Iris pigment epithelial cell (primary cell): ENCODE data around the gene KLF11.
A peak's percentile ranks its signal among the peaks of the same experiment; 100 is the strongest.

ENCODE experiments used
- DNase-seq: peaks from one replicate; pipeline ENCODE4 v3.0.0-alpha.2; 2011; ENCODE audit warnings: low read depth

The KLF11 gene

GRCh38 chr2:10043256-10043905 lies at the start of gene KLF11:
KLF11 (plus strand) TSS chr2:10043550; CDS start chr2:10043717, 167 bp downstream.
- peak; percentile 86 for DNase-seq

DNA sequence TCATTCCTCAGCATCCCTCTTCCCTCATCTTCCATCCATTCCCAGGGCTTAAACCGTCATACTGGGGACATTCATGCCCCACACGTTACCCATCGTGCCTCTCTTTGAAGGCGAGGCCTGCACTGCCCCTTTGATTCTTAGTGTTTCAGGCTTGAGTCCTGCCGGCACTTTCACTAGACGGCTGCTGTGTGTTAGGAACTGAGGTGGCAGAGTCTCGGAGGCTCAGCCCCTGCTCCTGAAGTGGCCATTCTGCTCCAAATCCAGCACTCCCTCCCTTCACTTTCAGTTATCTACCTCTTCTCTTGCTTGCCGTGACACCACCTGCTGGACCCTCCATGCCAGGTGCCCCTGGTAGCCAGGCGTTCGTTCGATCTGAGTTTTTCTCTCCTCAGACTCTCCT lies 48.9 kb upstream of the KLF11 start:
- no peak for DNase-seq

GRCh38 chr2:9995059-9995458 lies 48.3 kb upstream of the KLF11 start:
- DNase-seq, result no peak

GRCh38 chr2:9996321-9996720 lies 47.0 kb upstream of the KLF11 start:
- no peak for DNase-seq

DNA sequence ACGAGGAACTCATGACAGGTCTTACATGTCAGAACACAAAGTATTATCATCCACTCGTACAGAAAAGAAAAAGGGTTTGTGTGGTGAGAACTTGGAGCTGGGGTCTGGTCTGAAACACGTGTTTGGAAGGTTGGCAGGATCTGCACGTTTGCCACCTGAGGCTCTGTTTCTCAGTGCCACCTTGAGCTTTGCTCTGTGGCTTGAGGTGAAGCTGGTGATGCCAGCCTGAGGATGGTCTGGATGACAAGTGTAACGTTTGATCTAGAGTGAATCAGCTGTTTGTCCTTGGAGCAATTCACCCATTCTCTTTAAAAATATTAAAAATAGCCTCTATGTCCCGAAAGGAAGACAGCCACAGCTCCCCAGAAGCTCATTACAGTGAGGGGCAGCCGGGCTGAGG lies 45.4 kb upstream of the KLF11 start:
- DNase-seq, result no peak

DNA sequence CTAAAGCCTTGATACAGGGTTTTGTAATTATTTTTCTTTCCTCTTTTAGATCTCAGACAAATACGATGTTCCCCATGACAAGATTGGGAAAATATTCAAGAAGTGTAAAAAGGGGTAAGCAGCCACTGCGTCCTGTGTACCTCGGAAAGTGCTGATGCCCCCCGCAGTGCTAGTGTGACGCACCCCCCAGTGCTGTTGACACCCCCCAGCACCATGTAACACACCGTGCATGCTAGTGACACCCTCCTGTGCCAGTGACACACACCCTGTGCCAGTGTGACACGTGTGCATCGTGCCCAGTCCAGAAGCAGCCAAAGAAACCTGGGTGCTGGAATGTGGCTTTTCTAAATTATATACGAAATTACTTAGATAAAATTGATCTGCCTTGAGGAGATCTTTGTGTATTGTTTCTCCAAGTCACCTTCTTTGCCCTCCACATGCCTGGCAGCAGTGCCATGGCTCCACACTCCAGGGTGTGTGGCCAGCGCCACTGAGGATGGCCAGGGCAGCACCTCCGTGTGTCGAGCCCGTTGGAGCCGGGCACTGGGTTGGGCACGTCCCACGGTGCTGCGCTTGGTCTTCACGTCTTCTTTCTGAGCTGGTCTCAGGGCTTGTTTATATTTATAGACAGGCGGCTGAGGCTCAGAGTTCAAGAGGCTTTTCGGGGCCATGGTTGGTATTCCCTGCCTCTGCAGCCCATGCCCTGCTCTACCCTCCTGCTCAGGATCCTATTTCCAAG lies 44.3 kb upstream of the KLF11 start:
- no peak for DNase-seq

- DNase-seq, result no peak
Observed at GRCh38 chr2:9999693-10000092, 43.7 kb upstream of the KLF11 start.

DNA sequence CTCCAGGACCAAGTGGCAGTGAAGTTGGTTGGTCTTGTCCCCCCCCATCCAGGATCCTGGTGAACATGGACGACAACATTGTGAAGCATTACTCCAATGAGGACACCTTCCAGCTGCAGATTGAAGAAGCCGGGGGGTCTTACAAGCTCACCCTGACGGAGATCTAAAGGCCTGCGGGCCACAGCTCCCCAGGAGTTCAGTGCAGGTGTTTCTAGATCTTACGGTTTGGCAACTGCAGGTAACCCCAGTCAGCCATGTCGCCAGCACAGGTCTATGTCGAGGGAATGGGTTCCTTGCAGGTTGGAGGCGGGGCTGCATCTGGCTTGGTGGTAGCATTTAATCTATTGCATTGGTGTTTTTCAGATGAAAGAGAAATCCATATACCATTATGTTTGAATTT lies 42.8 kb upstream of the KLF11 start:
- no peak for DNase-seq

DNA sequence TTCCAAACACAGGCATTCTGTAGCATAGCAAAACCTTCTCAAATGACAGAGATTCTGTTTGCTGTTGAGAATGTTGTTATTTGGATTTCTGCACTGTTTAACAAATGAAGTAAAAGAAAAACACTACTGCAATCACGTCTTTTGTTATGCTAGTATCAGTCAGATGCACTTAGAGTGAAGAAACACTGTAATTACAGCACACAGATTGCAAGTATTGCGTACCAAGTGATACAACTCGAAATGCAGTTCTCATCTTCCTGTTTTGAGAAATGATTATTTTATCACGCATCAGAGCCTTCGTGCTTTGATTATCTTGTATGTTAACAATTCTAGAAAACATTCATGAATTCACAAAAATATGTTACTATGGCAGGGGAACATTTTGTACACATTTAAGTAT lies 41.8 kb upstream of the KLF11 start:
- no peak for DNase-seq

- no peak for DNase-seq
Observed at GRCh38 chr2:10002109-10002508, 41.2 kb upstream of the KLF11 start.

GRCh38 chr2:10002681-10003080 lies 40.7 kb upstream of the KLF11 start:
- no peak for DNase-seq

DNA sequence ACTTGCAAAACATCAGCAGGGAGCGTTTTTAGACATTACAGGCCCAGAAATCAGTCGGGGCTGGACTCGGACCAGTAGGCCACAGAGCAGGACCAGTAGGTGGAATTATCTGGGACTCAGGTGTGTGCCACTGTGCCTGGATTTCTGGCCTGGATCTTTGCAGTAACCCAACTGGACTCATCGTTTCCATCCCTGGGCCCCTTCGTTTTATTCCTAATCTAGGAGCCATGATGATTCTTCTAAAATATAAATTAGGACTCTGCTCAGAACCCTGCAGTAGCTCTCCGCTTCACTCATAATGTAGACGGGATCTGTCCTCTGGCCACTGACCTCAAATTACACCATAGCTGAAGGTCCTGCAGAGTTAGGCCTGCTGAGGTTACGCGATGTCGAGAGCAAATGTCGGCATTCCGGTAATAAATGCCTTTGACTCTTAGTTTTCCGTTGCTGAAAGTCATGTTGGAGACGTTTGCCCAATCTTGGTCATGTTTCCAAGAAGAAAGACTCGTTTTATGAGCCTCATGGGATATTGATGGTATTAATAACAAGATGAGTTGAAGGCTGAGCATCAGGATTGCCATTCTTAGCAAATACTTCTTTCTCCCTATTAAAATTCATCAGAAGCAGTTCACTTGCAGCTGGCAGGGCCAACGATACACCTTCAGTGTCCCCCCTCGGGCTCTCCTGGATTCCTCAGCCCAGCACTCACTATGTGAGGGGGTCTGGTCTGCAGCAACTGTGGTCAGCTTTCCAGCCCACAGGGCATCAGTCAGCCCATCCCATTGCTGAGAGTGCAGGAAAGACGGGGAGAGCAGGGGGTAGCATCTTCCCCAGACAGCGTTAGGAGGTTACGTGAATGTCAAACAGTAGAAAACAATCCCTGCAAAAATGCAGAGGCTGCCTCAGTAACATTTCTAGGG lies 39.9 kb upstream of the KLF11 start:
- no peak for DNase-seq

DNA sequence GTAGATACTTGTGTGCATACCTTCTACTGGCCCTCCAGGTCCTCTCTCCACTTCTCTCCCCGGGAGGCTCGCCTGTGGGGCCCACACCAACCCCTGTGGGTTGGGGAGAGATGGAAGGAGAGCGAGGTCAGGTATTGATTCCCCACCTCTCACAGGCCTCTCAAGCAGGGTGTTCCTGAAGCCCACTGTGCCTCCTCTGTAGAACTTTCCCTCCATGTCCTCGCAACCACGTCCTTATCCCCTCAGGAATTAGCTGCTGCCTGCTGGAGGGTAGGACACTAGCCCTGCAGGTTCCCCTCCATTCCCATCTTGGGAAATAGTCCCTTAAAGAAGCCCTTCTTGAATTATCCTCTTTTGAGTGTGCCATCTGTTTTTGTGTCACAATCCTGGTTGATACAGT lies 38.9 kb upstream of the KLF11 start:
- DNase-seq, result no peak

- DNase-seq, result no peak
Observed at GRCh38 chr2:10004836-10005235, 38.5 kb upstream of the KLF11 start.

DNA sequence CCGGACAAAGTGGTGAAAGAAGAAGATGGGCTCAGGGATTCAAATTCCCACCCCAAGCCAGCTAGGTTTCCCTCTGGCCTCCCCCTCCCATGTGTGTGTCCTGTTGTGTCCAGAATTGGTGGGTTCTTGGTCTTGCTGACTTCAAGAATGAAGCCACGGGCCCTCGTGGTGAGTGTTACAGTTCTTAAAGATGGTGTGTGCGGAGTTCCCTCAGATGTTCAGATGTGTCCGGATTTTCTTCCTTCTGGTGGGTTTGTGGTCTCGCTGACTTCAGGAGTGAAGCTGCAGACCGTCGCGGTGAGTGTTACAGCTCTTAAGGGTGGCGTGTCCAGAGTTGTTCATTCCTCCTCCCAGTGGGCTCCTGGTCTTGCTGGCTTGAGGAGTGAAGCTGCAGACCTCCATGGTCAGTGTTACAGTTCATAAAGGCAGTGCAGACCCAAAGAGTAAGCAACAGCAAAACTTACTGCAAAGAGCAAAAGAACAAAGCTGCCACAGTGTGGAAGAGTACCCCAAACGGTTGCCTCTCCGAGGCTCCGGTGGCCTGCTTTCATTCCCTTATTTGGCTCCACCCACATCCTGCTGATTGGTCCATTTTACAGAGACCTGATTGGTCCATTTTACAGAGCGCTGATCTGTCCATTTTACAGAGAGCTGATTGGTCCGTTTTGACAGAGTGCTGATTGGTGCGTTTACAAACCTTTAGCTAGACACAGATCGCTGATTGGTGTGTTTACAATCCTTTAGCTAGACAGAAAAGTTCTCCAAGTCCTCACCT lies 37.7 kb upstream of the KLF11 start:
- no peak for DNase-seq

DNA sequence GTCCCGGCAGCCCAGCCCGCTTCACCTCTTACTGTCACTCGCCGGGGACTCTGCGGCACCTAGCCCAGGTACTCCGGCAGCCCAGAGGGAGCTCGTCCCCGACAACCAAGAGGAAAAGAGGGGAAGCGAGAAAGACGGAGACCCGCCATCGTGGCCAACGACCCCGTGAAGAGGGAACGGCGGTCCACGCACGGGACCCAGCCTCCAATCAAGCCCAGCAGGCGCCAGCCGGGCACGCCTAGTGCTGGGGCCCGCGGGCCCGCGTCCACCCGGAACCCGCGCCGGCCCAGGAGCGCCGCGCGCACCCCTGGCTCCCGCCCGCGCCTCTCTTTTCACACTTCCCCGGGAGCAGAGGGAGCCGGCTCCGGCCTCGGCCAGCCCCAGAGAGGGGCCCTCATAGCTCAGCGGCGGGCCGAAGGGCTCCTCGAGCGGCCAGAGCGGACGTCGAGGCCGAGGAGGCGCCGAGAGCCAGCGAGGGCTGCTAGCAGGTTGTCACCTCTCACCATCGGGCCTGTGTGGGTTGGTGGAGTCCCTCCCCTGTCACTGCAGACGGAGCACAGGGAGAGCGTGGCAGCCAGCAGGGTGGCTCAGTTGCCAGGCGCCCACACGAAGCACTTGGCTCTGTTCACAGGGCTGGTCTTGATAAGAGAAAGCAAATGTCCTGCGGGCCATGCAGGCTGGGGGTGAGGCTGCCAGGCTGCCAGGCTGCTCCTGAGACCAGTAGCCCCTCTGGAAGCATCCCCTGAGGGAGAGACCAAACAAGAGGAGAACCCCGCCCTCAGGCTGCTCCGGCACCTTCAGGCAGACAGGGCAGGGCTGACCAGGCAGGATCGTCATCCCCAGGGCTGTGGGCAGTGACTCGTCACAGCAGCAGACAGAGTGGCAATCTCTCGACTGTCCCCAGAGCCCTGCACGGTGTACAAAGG lies 36.9 kb upstream of the KLF11 start:
- DNase-seq, result no peak

DNA sequence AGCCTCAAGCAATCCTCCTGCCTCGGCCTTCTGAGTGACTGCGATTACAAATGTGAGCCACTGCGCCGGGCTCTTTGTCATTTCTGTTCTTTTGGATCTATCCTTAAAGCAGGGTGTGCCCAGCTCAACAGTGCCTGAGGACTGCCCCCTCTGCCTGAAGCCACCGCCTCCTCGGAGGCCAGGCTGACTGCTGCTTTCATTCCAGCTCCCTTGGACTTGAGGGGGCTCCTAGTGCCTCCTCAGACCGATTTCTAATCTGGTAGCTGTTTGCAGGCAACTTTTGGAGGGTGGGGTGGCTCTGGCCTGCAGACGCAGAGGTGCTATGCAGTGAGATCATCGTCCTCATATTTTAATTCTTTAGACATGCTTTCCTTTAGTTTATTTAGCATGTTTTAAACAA lies 35.9 kb upstream of the KLF11 start:
- no peak for DNase-seq

DNA sequence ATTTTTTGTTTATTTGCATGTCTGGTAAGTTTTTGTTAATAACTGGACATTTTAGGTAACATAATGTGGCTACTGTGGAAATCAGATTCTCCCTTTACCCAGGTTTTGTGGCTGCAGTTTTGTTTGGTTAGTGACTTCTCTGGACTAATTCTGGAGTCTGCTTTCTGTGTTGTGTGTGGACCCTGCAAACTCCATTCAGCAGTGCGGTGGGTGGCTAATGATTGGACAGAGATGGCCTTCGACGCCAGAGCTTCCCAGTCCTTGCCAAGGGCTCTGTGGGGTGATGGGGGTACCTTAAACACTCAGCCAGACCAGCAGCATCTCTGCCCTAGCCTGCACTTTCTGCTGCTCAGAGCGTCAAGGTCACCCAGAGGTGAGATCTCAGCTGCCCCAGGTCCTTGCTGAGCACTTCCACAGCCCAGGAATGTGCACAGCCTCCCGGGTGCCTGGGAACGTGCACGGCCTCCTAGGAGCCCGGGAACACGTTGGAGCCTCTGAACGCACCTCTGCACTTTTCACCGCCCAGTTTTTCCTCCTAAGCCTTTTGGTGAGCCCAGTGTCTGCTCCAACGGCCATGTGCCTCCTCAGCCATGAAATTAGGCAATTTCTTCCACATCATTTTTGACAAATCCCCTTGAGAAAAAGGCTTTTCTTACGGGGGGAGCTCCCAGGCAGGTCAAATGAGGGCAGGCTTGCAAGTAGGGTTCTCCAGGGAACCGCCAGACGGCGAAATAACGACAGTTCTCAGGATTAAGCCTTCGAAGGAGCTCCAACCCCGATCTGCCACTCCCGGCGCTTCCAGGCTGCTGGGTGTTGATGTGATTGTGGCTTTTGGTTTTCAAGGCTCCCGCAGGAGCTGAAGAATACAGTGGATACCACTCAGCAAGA lies 35.2 kb upstream of the KLF11 start:
- no peak for DNase-seq

GRCh38 chr2:10008809-10009176 lies 34.6 kb upstream of the KLF11 start:
- no peak for DNase-seq

- no peak for DNase-seq
Observed at GRCh38 chr2:10009271-10009810, 34.0 kb upstream of the KLF11 start.
